Colonic mucosa (tissue), 4 donors: ENCODE data around the gene SEPTIN2. TPM values are rescaled to one million over a fixed set of nuclear protein-coding genes. Genes with fewer than 3 reads are reported as not detected.

ENCODE experiments used
- DNase-seq: peaks from one replicate; pipeline ENCODE4 v3.0.0-alpha.2; 2020
- H3K27ac ChIP-seq: fragments of 200-600 bp; one replicate; pipeline ENCODE4 v1.8.0; 2021
- H3K27me3 ChIP-seq: fragments of 200-600 bp; one replicate; pipeline ENCODE4 v1.8.0; 2021
- H3K36me3 ChIP-seq: fragments of 200-600 bp; one replicate; pipeline ENCODE4 v1.8.0; 2021
- H3K4me1 ChIP-seq: fragments of 200-600 bp; one replicate; pipeline ENCODE4 v1.8.0; 2021; ENCODE audit warnings: mild to moderate bottlenecking
- H3K4me3 ChIP-seq: fragments of 200-600 bp; one replicate; pipeline ENCODE4 v1.8.0; 2021
- H3K9ac ChIP-seq, 2 donors: one replicate each; pipeline ENCODE4 v1.7.0; 2013; ENCODE audit warnings: control low read depth in 2 of 2, low read depth in 2 of 2, low read length in 2 of 2
- H3K9me3 ChIP-seq: fragments of 200-600 bp; one replicate; pipeline ENCODE4 v1.8.0; 2021
- intact Hi-C: fragments of 100-400 bp; cut with DNase I; formaldehyde crosslinking; loops from one replicate; pipeline ENCODE4 v1.14.1; 2022
- total RNA-seq, 2 donors: library from RNA; stranded (reverse); fragmentation: NEBNext Ultra II Directional in 1 of 2; extraction: Animal tissue kit (Norgen Biotek cat#: 25700) in 1 of 2; gene quantifications; one replicate each; pipeline ENCODE4 v1.2.1, GENCODE V29; 2021
- TF ChIP-seq, protein P1 (sequence below): fragments of 200-600 bp; IDR thresholded peaks from one replicate; pipeline ENCODE4 v1.8.0; 2022; ENCODE audit warnings: antibody characterized with exemption, mild to moderate bottlenecking
- donor health status: healthy.
- donor health status: DM: no; HTN: no; CAD: no.
- donor health status: DM: no; HTN: no; CAD: no.

SEPTIN2 gene
- total RNA-seq, 2 donors from 2014 or later: 196 to 244 TPM

GRCh38 chr2:241358470-241358869 lies 42.7 kb downstream of the SEPTIN2 start:
- TF ChIP-seq, protein P1, sequence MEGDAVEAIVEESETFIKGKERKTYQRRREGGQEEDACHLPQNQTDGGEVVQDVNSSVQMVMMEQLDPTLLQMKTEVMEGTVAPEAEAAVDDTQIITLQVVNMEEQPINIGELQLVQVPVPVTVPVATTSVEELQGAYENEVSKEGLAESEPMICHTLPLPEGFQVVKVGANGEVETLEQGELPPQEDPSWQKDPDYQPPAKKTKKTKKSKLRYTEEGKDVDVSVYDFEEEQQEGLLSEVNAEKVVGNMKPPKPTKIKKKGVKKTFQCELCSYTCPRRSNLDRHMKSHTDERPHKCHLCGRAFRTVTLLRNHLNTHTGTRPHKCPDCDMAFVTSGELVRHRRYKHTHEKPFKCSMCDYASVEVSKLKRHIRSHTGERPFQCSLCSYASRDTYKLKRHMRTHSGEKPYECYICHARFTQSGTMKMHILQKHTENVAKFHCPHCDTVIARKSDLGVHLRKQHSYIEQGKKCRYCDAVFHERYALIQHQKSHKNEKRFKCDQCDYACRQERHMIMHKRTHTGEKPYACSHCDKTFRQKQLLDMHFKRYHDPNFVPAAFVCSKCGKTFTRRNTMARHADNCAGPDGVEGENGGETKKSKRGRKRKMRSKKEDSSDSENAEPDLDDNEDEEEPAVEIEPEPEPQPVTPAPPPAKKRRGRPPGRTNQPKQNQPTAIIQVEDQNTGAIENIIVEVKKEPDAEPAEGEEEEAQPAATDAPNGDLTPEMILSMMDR: no peak
- peak overlapping the region; percentile 90 for H3K27ac ChIP-seq
- no peaks in the 10 kb centered on the region for H3K9me3 ChIP-seq
- no peak for DNase-seq
- H3K4me1 ChIP-seq: peaks cover 6% of the 10 kb centered on the region
- no peaks in the 10 kb centered on the region for H3K36me3 ChIP-seq
- H3K4me3 ChIP-seq: peak overlapping the region; percentile 92
- H3K27me3 ChIP-seq: no peaks in the 10 kb centered on the region
- H3K9ac ChIP-seq: peak overlapping the region in 1 of 2 donors; percentile 55
- intact Hi-C loops: no loop called here

DNA sequence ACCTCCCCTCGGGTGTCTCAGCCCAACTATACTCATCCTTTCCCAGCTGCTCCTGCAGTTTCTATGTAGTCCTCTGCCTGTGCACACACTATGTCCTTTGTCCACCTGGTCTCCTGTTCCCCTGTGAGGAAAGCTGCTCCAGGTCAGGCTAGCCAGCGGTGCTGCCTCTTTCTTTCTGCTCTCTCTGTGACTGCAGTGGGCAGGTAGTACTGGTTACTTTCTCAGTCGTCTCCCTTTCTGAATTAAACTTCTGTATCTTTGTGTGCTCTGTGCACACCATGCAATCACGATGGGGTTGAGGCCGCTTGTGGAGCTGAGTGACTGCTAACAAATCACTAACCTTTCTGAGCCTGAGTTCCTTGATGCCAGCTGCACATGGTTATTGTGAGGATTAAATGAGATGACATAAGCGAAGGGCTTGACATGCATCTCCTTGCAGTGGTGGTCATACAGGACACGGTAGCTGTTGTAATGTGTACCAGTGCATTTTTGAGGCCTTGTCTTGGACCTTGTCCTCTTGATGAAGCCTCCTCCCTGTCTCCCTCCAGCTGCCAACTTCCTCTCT lies 43.8 kb downstream of the SEPTIN2 start:
- peaks cover 9% of the 10 kb centered on the region for H3K4me1 ChIP-seq
- no peaks in the 10 kb centered on the region for H3K36me3 ChIP-seq
- peak overlapping the region; percentile 90 for H3K27ac ChIP-seq
- peak overlapping the region; percentile 52 to 55 for H3K9ac ChIP-seq
- no peaks in the 10 kb centered on the region for H3K27me3 ChIP-seq
- DNase-seq: peak; percentile 65
- intact Hi-C loops: no loop called here
- H3K4me3 ChIP-seq: no peak overlapping the region
- TF ChIP-seq, protein P1: no peak
- no peaks in the 10 kb centered on the region for H3K9me3 ChIP-seq

DNA sequence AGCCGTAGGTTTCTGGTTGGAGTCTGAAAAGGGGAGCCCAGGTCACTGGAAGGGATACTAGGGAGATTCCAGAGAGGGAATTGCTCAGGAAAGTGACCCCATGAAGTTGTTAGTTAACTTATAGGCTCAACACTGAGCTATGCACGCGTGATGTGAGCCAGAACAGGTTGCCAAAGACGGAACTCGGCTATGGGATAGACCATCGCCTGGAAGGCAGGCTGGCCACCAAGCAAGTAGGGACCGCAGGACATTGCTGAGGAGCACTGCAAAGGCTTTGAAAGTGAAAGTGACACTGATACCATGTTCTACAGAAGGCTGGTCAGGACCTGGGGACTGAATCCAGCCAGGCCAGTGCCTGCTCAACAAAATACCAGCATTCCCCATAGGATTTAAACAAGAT lies 47.7 kb downstream of the SEPTIN2 start:
- Histone ChIP-seq H3K4me3 (no peak overlapping the region), H3K27me3 (no peaks in the 10 kb centered on the region), H3K4me1 (peaks cover 9% of the 10 kb centered on the region), H3K9me3 (no peaks in the 10 kb centered on the region), H3K9ac (peak overlapping the region in 1 of 2 donors; percentile 29), H3K36me3 (no peaks in the 10 kb centered on the region), H3K27ac (peak overlapping the region; percentile 23)
- TF ChIP-seq, protein P1: no peak
- DNase-seq: no peak
- intact Hi-C loops: no loop called here

- TF ChIP-seq, protein P1: no peak
- Histone ChIP-seq H3K36me3 (no peaks in the 10 kb centered on the region), H3K27ac (no peak overlapping the region), H3K27me3 (no peaks in the 10 kb centered on the region), H3K9me3 (no peaks in the 10 kb centered on the region), H3K9ac (no peak overlapping the region), H3K4me3 (no peak overlapping the region), H3K4me1 (peaks cover 13% of the 10 kb centered on the region)
- intact Hi-C loops: no loop called here
- no peak for DNase-seq
Measured at GRCh38 chr2:241364781-241365180, 49.1 kb downstream of the SEPTIN2 start.

DNA sequence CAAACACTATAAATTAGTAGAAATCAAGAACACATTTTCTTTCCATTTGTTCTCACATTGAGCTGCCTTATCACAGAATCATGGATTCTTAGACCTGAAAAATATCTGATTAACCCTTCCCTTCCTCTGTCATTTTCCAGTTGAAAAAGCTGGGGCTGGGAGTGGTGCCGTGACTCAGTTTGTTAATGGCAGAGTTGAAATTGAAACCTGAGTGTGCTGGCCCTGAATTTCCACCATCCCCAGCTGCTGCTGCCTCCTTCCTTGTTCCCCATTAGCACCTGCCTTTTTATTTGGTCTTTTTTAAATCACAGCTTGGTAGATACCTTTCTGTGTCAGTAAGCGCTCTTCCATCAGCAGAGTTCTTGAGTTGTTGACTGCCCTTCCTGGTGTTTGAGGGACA lies 51.0 kb downstream of the SEPTIN2 start:
- no peak for DNase-seq
- Histone ChIP-seq H3K27ac (no peak overlapping the region), H3K4me1 (peaks cover 13% of the 10 kb centered on the region), H3K36me3 (no peaks in the 10 kb centered on the region), H3K4me3 (no peak overlapping the region), H3K9ac (no peak overlapping the region), H3K9me3 (no peaks in the 10 kb centered on the region), H3K27me3 (no peaks in the 10 kb centered on the region)
- intact Hi-C loops: no loop called here
- TF ChIP-seq, protein P1: no peak
